GM12873 (cell line): ENCODE measurements around the gene NFATC1.

Experiments
- TF ChIP-seq, protein P1 (sequence below): IDR thresholded peaks from 2 replicates; pipeline ENCODE4 v1.5.1; 2012; ENCODE audit warnings: low read depth, mild to moderate bottlenecking, moderate library complexity, low read length, control low read depth; ENCODE audit not compliant: insufficient read depth; ENCODE audit errors: missing control alignments

NFATC1 gene

GRCh38 chr18:79394534-79395307 is 1.0 kb upstream of the NFATC1 start:
- TF ChIP-seq, protein P1, sequence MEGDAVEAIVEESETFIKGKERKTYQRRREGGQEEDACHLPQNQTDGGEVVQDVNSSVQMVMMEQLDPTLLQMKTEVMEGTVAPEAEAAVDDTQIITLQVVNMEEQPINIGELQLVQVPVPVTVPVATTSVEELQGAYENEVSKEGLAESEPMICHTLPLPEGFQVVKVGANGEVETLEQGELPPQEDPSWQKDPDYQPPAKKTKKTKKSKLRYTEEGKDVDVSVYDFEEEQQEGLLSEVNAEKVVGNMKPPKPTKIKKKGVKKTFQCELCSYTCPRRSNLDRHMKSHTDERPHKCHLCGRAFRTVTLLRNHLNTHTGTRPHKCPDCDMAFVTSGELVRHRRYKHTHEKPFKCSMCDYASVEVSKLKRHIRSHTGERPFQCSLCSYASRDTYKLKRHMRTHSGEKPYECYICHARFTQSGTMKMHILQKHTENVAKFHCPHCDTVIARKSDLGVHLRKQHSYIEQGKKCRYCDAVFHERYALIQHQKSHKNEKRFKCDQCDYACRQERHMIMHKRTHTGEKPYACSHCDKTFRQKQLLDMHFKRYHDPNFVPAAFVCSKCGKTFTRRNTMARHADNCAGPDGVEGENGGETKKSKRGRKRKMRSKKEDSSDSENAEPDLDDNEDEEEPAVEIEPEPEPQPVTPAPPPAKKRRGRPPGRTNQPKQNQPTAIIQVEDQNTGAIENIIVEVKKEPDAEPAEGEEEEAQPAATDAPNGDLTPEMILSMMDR, result no peak

- TF ChIP-seq, protein P1, result no peak
Observed at GRCh38 chr18:79395308-79395640, 456 bp upstream of the NFATC1 start.

GRCh38 chr18:79396431-79397246 is 909 bp downstream of the NFATC1 start:
- TF ChIP-seq, protein P1, result peak; percentile 26

DNA sequence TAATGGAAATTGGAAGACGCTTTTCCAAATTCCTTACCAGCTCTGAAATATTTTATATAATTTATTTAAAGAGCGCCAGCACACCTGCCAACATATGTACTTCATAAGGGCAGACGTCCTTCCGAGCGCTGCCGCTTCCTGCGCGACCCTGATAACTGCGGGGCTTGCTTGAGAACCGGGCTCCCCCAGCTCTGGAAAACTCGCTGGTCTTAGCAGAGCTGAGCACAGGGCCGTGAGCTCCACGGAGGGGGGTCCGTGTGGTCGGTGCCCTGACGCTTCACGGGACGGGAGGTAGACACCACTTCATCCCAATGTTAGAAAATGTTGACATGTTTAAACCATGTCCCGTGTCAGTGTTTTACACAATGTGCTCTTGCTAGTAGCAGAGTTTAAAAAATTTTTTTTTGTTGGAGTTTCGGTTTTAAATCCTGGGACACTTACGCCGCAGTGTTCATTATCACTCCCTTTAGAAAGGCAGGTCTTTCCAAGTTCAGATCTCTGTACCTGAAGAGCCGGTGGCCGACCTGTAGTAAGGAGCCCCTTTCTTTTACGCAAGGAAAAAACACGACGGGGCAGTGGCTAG is 1.6 kb downstream of the NFATC1 start:
- TF ChIP-seq, protein P1, result no peak

- TF ChIP-seq, protein P1, result no peak
Observed at GRCh38 chr18:79397830-79398761, 2.4 kb downstream of the NFATC1 start.

GRCh38 chr18:79399275-79400081 is 3.7 kb downstream of the NFATC1 start:
- TF ChIP-seq, protein P1, result no peak
